Smooth muscle cell (in vitro differentiated cells): ENCODE results near the gene ABLIM2. TPM values are rescaled to one million over a fixed set of nuclear protein-coding genes. Genes with fewer than 3 reads are reported as not detected.

Source experiments
- DNase-seq: peaks from one replicate; lab custom pipeline; 2025; ENCODE audit not compliant: unreplicated experiment; lab: John Stamatoyannopoulos, UW
- H2AFZ ChIP-seq: fragments of 200-600 bp; sonication (generic); 2 replicates; pipeline ENCODE4 v1.6.0; 2016; ENCODE audit warnings: antibody characterized with exemption, low read depth, mild to moderate bottlenecking
- H3F3A ChIP-seq: fragments of 200-600 bp; sonication (generic); 2 replicates; pipeline ENCODE4 v1.6.0; 2017; ENCODE audit warnings: antibody characterized with exemption, low read depth
- H3K27ac ChIP-seq: fragments of 200-600 bp; sonication (generic); 2 replicates; pipeline ENCODE4 v1.5.1; 2016; ENCODE audit warnings: low read depth, mild to moderate bottlenecking
- H3K27me3 ChIP-seq: fragments of 200-600 bp; sonication (generic); 2 replicates; pipeline ENCODE4 v1.6.1; 2016; ENCODE audit warnings: low read depth, mild to moderate bottlenecking
- H3K36me3 ChIP-seq: fragments of 200-600 bp; sonication (generic); 2 replicates; pipeline ENCODE4 v1.5.1; 2016; ENCODE audit warnings: low read depth
- H3K4me1 ChIP-seq: fragments of 200-600 bp; sonication (generic); 2 replicates; pipeline ENCODE4 v1.5.1; 2016; ENCODE audit warnings: low read depth
- H3K4me2 ChIP-seq: fragments of 200-600 bp; sonication (generic); 2 replicates; pipeline ENCODE4 v1.6.0; 2016; ENCODE audit warnings: mild to moderate bottlenecking
- H3K4me3 ChIP-seq: fragments of 200-600 bp; sonication (generic); 2 replicates; pipeline ENCODE4 v1.5.1; 2016; ENCODE audit warnings: mild to moderate bottlenecking
- H3K79me2 ChIP-seq: fragments of 200-600 bp; sonication (generic); 2 replicates; pipeline ENCODE4 v1.6.0; 2016; ENCODE audit warnings: low read depth, mild to moderate bottlenecking
- H3K9ac ChIP-seq: fragments of 200-600 bp; sonication (generic); 2 replicates; pipeline ENCODE4 v1.6.0; 2016; ENCODE audit warnings: low read depth
- H3K9me3 ChIP-seq: fragments of 200-600 bp; sonication (generic); replicated peaks from 2 replicates; pipeline ENCODE4 v1.5.1; 2016; ENCODE audit warnings: low read depth
- H4K20me1 ChIP-seq: fragments of 200-600 bp; sonication (generic); 2 replicates; pipeline ENCODE4 v1.6.0; 2016; ENCODE audit warnings: low read depth
- CTCF ChIP-seq: fragments of 200-600 bp; sonication (generic); IDR thresholded peaks from 2 replicates; pipeline ENCODE4 v1.5.1; 2017; ENCODE audit warnings: borderline replicate concordance, mild to moderate bottlenecking, antibody characterized with exemption; ENCODE audit not compliant: insufficient read depth, poor library complexity, severe bottlenecking
- WGBS: methylation state at CpG from one replicate; pipeline ENCODE4 v1.1.7; 2016; ENCODE audit warnings: low lambda C conversion rate; 5-methylcytosine and 5-hydroxymethylcytosine counted together
- polyA plus RNA-seq: library from polyadenylated mRNA; unstranded; fragments of >200 nt; fragmentation: Nextera tagmentation; extraction: Ambion mirVana; gene quantifications from 2 replicates; pipeline ENCODE4 v1.2.1, GENCODE V29; 2016
- total RNA-seq: library from RNA; depleted of rRNA; stranded (reverse); fragments of >200 nt; gene quantifications from 2 replicates; pipeline ENCODE4 v1.2.3, GENCODE V29; 2014

The ABLIM2 gene
- total and polyA plus RNA-seq, 2 experiments from 2014 or later, result 0.08 TPM; not detected in 1

- Histone ChIP-seq H3K36me3 (no peaks in the 10 kb centered on the region), H3K9me3 (no peaks in the 10 kb centered on the region), H4K20me1 (no peaks in the 10 kb centered on the region), H3K4me1 (no peaks in the 10 kb centered on the region), H3K27me3 (no peaks in the 10 kb centered on the region), H3K4me2 (no peak overlapping the region), H2AFZ (no peak overlapping the region), H3K9ac (no peak overlapping the region), H3K27ac (no peak overlapping the region), H3K79me2 (no peaks in the 10 kb centered on the region), H3K4me3 (no peak overlapping the region), H3F3A (no peaks in the 10 kb centered on the region)
- DNase-seq, result no peak
- TF ChIP-seq CTCF, result no peak
- 93% methylated on average over 10 of the region's 11 CpGs for WGBS
Observed at GRCh38 chr4:8182294-8182693, 23.7 kb upstream of the ABLIM2 start.

DNA sequence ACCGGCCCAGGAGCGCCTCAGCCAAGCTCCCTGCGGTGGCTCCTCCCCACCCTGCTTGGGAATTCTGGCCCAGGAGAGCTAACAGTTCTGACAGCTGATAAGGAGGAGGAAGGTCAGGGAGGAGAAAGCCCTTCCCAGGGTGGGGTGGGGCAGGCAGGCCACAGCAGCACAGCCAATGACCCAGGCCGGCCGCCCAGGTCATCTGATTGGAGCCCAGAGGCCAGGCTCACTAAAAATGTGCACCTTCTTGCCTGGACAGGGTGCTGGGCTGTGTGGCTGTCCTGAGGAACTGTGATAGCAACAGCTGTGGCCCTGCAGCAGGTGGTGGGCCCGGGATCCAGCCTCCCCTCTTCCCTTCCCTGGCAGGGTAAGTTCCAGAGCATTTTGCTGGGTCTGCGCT is 23.2 kb upstream of the ABLIM2 start:
- no peak for DNase-seq
- Histone ChIP-seq H3K4me1 (no peaks in the 10 kb centered on the region), H3K4me3 (no peak overlapping the region), H3F3A (no peaks in the 10 kb centered on the region), H3K27ac (no peak overlapping the region), H3K9me3 (no peaks in the 10 kb centered on the region), H2AFZ (no peak overlapping the region), H3K9ac (no peak overlapping the region), H4K20me1 (no peaks in the 10 kb centered on the region), H3K79me2 (no peaks in the 10 kb centered on the region), H3K27me3 (no peaks in the 10 kb centered on the region), H3K4me2 (no peak overlapping the region), H3K36me3 (no peaks in the 10 kb centered on the region)
- no peak for TF ChIP-seq CTCF
- WGBS, result 87% methylated on average over 7 of the region's 7 CpGs

DNA sequence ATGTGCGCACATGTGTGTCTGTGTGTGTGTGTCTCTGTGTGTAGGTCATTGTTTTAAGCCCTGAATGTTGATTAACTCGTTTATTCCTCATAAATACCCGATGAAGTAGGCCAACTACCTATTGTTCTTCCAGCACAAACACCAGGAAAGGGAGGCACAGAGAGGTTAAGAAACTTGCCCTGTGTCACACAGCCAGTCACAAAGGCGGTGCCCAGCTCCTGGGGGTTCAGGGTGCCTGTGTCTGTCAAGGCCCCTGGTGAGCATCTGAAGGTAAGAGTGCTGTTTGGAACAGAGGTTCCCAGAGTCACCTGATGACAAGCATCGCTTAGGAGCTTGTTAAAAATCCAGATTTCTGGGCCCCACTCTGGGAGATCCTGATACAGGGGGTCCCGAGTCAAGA is 22.5 kb upstream of the ABLIM2 start:
- TF ChIP-seq CTCF, result no peak
- no peaks in the 10 kb centered on the region for H3K9me3 ChIP-seq
- H3K4me3 ChIP-seq, result no peak overlapping the region
- H3K9ac ChIP-seq, result no peak overlapping the region
- no peak overlapping the region for H3K27ac ChIP-seq
- no peaks in the 10 kb centered on the region for H3K36me3 ChIP-seq
- H4K20me1 ChIP-seq, result no peaks in the 10 kb centered on the region
- 94% methylated on average over 6 of the region's 6 CpGs for WGBS
- no peaks in the 10 kb centered on the region for H3K4me1 ChIP-seq
- H3K79me2 ChIP-seq, result no peaks in the 10 kb centered on the region
- no peaks in the 10 kb centered on the region for H3K27me3 ChIP-seq
- H2AFZ ChIP-seq, result no peak overlapping the region
- H3K4me2 ChIP-seq, result no peak overlapping the region
- DNase-seq, result no peak
- H3F3A ChIP-seq, result no peaks in the 10 kb centered on the region

- no peaks in the 10 kb centered on the region for H4K20me1 ChIP-seq
- H3F3A ChIP-seq, result no peaks in the 10 kb centered on the region
- 89% methylated on average over 8 of the region's 8 CpGs for WGBS
- H2AFZ ChIP-seq, result no peak overlapping the region
- H3K4me1 ChIP-seq, result no peaks in the 10 kb centered on the region
- no peaks in the 10 kb centered on the region for H3K36me3 ChIP-seq
- no peak overlapping the region for H3K27ac ChIP-seq
- no peaks in the 10 kb centered on the region for H3K9me3 ChIP-seq
- H3K27me3 ChIP-seq, result no peaks in the 10 kb centered on the region
- no peak overlapping the region for H3K9ac ChIP-seq
- H3K79me2 ChIP-seq, result no peaks in the 10 kb centered on the region
- no peak for TF ChIP-seq CTCF
- no peak overlapping the region for H3K4me2 ChIP-seq
- DNase-seq, result no peak
- no peak overlapping the region for H3K4me3 ChIP-seq
Observed at GRCh38 chr4:8180310-8181093, 21.9 kb upstream of the ABLIM2 start.
